ENCODE results near the gene INTS12. TPM values are rescaled to one million over a fixed set of nuclear protein-coding genes. Genes with fewer than 3 reads are reported as not detected.
"Not testable (repeated sequence)": the region's sequence is repeated elsewhere in the genome, so short reads cannot be mapped to it uniquely, and the experiment has no call there.

INTS12 gene
- total RNA-seq, 2 donors from 2014 or later, result 13.5 to 15.7 TPM

GRCh38 chr4:105751718-105752299 is 43.3 kb upstream of the INTS12 start:
- no peaks in the 10 kb centered on the region for H3K9me3 ChIP-seq (ENCODE audit: control insufficient read depth, low read length)
- H3K9ac ChIP-seq (ENCODE audit: extremely low read depth, low read length, poor library complexity, severe bottlenecking), result no peak overlapping the region
- DNase-seq, result no peak
- TF ChIP-seq, protein P1, sequence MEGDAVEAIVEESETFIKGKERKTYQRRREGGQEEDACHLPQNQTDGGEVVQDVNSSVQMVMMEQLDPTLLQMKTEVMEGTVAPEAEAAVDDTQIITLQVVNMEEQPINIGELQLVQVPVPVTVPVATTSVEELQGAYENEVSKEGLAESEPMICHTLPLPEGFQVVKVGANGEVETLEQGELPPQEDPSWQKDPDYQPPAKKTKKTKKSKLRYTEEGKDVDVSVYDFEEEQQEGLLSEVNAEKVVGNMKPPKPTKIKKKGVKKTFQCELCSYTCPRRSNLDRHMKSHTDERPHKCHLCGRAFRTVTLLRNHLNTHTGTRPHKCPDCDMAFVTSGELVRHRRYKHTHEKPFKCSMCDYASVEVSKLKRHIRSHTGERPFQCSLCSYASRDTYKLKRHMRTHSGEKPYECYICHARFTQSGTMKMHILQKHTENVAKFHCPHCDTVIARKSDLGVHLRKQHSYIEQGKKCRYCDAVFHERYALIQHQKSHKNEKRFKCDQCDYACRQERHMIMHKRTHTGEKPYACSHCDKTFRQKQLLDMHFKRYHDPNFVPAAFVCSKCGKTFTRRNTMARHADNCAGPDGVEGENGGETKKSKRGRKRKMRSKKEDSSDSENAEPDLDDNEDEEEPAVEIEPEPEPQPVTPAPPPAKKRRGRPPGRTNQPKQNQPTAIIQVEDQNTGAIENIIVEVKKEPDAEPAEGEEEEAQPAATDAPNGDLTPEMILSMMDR (conservative IDR thresholded peaks at IDR 0.05), result no peak
- 47% methylated on average over 2 of the region's 2 CpGs; no CpG with 5 or more reads in 1 of the 2 experiments for WGBS, 2 experiments (ENCODE audit: insufficient coverage in 1 of 2, insufficient read length in 1 of 2)
- H3K27ac Mint-ChIP-seq, result no peak overlapping the region
- no peak overlapping the region for H3K4me3 ChIP-seq (ENCODE audit: low read length)
- H3K4me3 Mint-ChIP-seq, result no peak overlapping the region
- H3K4me1 Mint-ChIP-seq, result peaks cover 5% of the 10 kb centered on the region
- H3K27me3 Mint-ChIP-seq (ENCODE audit: insufficient read depth), result no peaks in the 10 kb centered on the region
- H3K4me1 ChIP-seq (ENCODE audit: control insufficient read depth, insufficient read depth, low read length), result no peaks in the 10 kb centered on the region
- no peak overlapping the region for H3K27ac ChIP-seq (ENCODE audit: low read depth, low read length)
- no peaks in the 10 kb centered on the region for H3K9me3 Mint-ChIP-seq
- peaks cover 3% of the 10 kb centered on the region for H3K36me3 Mint-ChIP-seq (ENCODE audit: low read depth)
- H3K36me3 ChIP-seq (ENCODE audit: control insufficient read depth, insufficient read depth, low read length), result no peaks in the 10 kb centered on the region
- H3K27me3 ChIP-seq (ENCODE audit: control insufficient read depth, insufficient read depth, low read length, poor library complexity, severe bottlenecking), result no peaks in the 10 kb centered on the region

- Mint-ChIP-seq H3K27ac (no peak overlapping the region), H3K4me1 (no peaks in the 10 kb centered on the region), H3K27me3 (ENCODE audit: insufficient read depth) (no peaks in the 10 kb centered on the region), H3K36me3 (ENCODE audit: low read depth) (peaks cover 3% of the 10 kb centered on the region), H3K9me3 (peaks cover 2% of the 10 kb centered on the region), H3K4me3 (no peak overlapping the region)
- Histone ChIP-seq H3K9ac (ENCODE audit: extremely low read depth, low read length, poor library complexity, severe bottlenecking) (no peak overlapping the region), H3K4me3 (ENCODE audit: low read length) (no peak overlapping the region), H3K9me3 (ENCODE audit: control insufficient read depth, low read length) (no peaks in the 10 kb centered on the region), H3K36me3 (ENCODE audit: control insufficient read depth, insufficient read depth, low read length) (peaks cover 3% of the 10 kb centered on the region), H3K4me1 (ENCODE audit: control insufficient read depth, insufficient read depth, low read length) (no peaks in the 10 kb centered on the region), H3K27me3 (ENCODE audit: control insufficient read depth, insufficient read depth, low read length, poor library complexity, severe bottlenecking) (no peaks in the 10 kb centered on the region), H3K27ac (ENCODE audit: low read depth, low read length) (no peak overlapping the region)
- TF ChIP-seq, protein P1 (conservative IDR thresholded peaks at IDR 0.05), result no peak
- DNase-seq, result no peak
- 100% methylated on average over 2 of the region's 3 CpGs; no CpG with 5 or more reads in 1 of the 2 experiments for WGBS, 2 experiments (ENCODE audit: insufficient coverage in 1 of 2, insufficient read length in 1 of 2)
Measured at GRCh38 chr4:105748222-105748621, 39.7 kb upstream of the INTS12 start.

- Mint-ChIP-seq H3K4me3 (no peak overlapping the region), H3K9me3 (peaks cover 23% of the 10 kb centered on the region), H3K27ac (no peak overlapping the region), H3K4me1 (no peaks in the 10 kb centered on the region), H3K27me3 (ENCODE audit: insufficient read depth) (no peaks in the 10 kb centered on the region), H3K36me3 (ENCODE audit: low read depth) (peaks cover 39% of the 10 kb centered on the region)
- Histone ChIP-seq H3K27ac (ENCODE audit: low read depth, low read length) (no peak overlapping the region), H3K9me3 (ENCODE audit: control insufficient read depth, low read length) (peaks cover 19% of the 10 kb centered on the region), H3K4me3 (ENCODE audit: low read length) (no peak overlapping the region), H3K9ac (ENCODE audit: extremely low read depth, low read length, poor library complexity, severe bottlenecking) (no peak overlapping the region), H3K36me3 (ENCODE audit: control insufficient read depth, insufficient read depth, low read length) (peaks cover 25% of the 10 kb centered on the region), H3K4me1 (ENCODE audit: control insufficient read depth, insufficient read depth, low read length) (no peaks in the 10 kb centered on the region), H3K27me3 (ENCODE audit: control insufficient read depth, insufficient read depth, low read length, poor library complexity, severe bottlenecking) (no peaks in the 10 kb centered on the region)
- 83 to 94% methylated on average over 2 of the region's 2 CpGs for WGBS, 2 experiments (ENCODE audit: insufficient coverage in 1 of 2, insufficient read length in 1 of 2)
- DNase-seq, result no peak
- TF ChIP-seq, protein P1 (conservative IDR thresholded peaks at IDR 0.05), result no peak
Measured at GRCh38 chr4:105741548-105741947, 33.1 kb upstream of the INTS12 start.

DNA sequence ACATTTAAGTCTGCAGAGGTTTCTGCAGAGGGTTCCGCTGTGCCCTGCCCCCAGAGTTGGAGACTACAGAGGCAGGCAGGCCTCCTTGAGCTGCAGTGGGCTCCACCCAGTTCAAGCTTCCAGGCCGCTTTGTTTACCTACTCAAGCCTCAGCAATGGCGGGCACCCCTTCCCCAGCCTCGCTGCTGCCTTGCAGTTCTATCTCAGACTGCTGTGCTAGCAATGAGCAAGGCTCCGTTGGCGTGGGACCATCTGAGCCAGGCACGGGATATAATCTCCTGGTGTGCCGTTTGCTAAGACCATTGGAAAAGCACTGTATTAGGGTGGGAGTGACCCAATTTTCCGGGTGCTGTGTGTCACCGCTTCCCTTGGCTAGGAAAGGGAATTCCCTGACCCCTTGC is 26.7 kb upstream of the INTS12 start:
- not testable (repeated sequence) for H3K27me3 ChIP-seq (ENCODE audit: control insufficient read depth, insufficient read depth, low read length, poor library complexity, severe bottlenecking); DNase-seq; H3K27ac Mint-ChIP-seq; H3K9ac ChIP-seq (ENCODE audit: extremely low read depth, low read length, poor library complexity, severe bottlenecking); H3K27ac ChIP-seq (ENCODE audit: low read depth, low read length); H3K27me3 Mint-ChIP-seq (ENCODE audit: insufficient read depth); H3K4me3 Mint-ChIP-seq; H3K4me1 Mint-ChIP-seq; H3K4me1 ChIP-seq (ENCODE audit: control insufficient read depth, insufficient read depth, low read length)
- H3K36me3 Mint-ChIP-seq (ENCODE audit: low read depth), result peaks cover 91% of the 10 kb centered on the region
- 91 to 100% methylated on average over 6 to 10 of the region's 10 CpGs for WGBS, 2 experiments (ENCODE audit: insufficient coverage in 1 of 2, insufficient read length in 1 of 2)
- H3K9me3 Mint-ChIP-seq, result peaks cover 70% of the 10 kb centered on the region
- Histone ChIP-seq H3K4me3 (ENCODE audit: low read length) (peak overlapping the region; percentile 62), H3K36me3 (ENCODE audit: control insufficient read depth, insufficient read depth, low read length) (peaks cover 27% of the 10 kb centered on the region), H3K9me3 (ENCODE audit: control insufficient read depth, low read length) (peaks cover 48% of the 10 kb centered on the region)

DNA sequence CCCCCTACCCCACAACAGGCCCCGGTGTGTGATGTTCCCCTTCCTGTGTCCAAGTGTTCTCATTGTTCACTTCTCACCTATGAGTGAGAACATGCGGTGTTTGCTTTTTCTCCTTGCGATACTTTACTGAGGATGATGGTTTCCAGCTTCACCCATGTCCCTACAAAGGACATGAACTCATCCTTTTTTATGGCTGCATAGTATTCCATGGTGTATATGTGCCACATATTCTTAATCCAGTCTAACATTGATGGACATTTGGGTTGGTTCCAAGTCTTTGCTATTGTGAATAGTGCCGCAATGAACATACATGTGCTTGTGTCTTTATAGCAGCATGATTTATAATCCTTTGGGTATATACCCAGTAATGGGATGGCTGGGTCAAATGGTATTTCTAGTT is 21.4 kb upstream of the INTS12 start:
- DNase-seq; H3K27me3 ChIP-seq (ENCODE audit: control insufficient read depth, insufficient read depth, low read length, poor library complexity, severe bottlenecking); H3K4me3 Mint-ChIP-seq; H3K27ac ChIP-seq (ENCODE audit: low read depth, low read length); H3K27ac Mint-ChIP-seq; H3K4me1 Mint-ChIP-seq; H3K4me1 ChIP-seq (ENCODE audit: control insufficient read depth, insufficient read depth, low read length); H3K27me3 Mint-ChIP-seq (ENCODE audit: insufficient read depth); H3K4me3 ChIP-seq (ENCODE audit: low read length); H3K9ac ChIP-seq (ENCODE audit: extremely low read depth, low read length, poor library complexity, severe bottlenecking): not testable (repeated sequence)
- Histone ChIP-seq H3K9me3 (ENCODE audit: control insufficient read depth, low read length) (peaks cover 29% of the 10 kb centered on the region), H3K36me3 (ENCODE audit: control insufficient read depth, insufficient read depth, low read length) (peaks cover 39% of the 10 kb centered on the region)
- Mint-ChIP-seq H3K36me3 (ENCODE audit: low read depth) (peaks cover 78% of the 10 kb centered on the region), H3K9me3 (peaks cover 52% of the 10 kb centered on the region)
- 83 to 97% methylated on average over 2 to 4 of the region's 4 CpGs for WGBS, 2 experiments (ENCODE audit: insufficient coverage in 1 of 2, insufficient read length in 1 of 2)
